Colonic mucosa (tissue), 4 donors: ENCODE measurements around the gene ID2. TPM values are rescaled to one million over a fixed set of nuclear protein-coding genes. Genes with fewer than 3 reads are reported as not detected.
"Not testable (repeated sequence)": the region's sequence is repeated elsewhere in the genome, so short reads cannot be mapped to it uniquely, and the experiment has no call there.

ENCODE experiments used
- DNase-seq: peaks from one replicate; pipeline ENCODE4 v3.0.0-alpha.2; 2020
- H3K27ac ChIP-seq: fragments of 200-600 bp; one replicate; pipeline ENCODE4 v1.8.0; 2021
- H3K27me3 ChIP-seq: fragments of 200-600 bp; one replicate; pipeline ENCODE4 v1.8.0; 2021
- H3K36me3 ChIP-seq: fragments of 200-600 bp; one replicate; pipeline ENCODE4 v1.8.0; 2021
- H3K4me1 ChIP-seq: fragments of 200-600 bp; one replicate; pipeline ENCODE4 v1.8.0; 2021; ENCODE audit warnings: mild to moderate bottlenecking
- H3K4me3 ChIP-seq: fragments of 200-600 bp; one replicate; pipeline ENCODE4 v1.8.0; 2021
- H3K9ac ChIP-seq, 2 donors: one replicate each; pipeline ENCODE4 v1.7.0; 2013; ENCODE audit warnings: control low read depth in 2 of 2, low read depth in 2 of 2, low read length in 2 of 2
- H3K9me3 ChIP-seq: fragments of 200-600 bp; one replicate; pipeline ENCODE4 v1.8.0; 2021
- CTCF ChIP-seq: fragments of 200-600 bp; IDR thresholded peaks from one replicate; pipeline ENCODE4 v1.8.0; 2022; ENCODE audit warnings: antibody characterized with exemption, mild to moderate bottlenecking
- intact Hi-C: fragments of 100-400 bp; cut with DNase I; formaldehyde crosslinking; loops from one replicate; pipeline ENCODE4 v1.14.1; 2022
- total RNA-seq, 2 donors: library from RNA; stranded (reverse); fragmentation: NEBNext Ultra II Directional in 1 of 2; extraction: Animal tissue kit (Norgen Biotek cat#: 25700) in 1 of 2; gene quantifications; one replicate each; pipeline ENCODE4 v1.2.1, GENCODE V29; 2021
- donor health status: healthy.
- donor health status: DM: no; HTN: no; CAD: no.
- donor health status: DM: no; HTN: no; CAD: no.

ID2 gene
- total RNA-seq, 2 donors from 2014 or later, result 100.0 to 108 TPM

- H3K4me3 ChIP-seq, result no peak overlapping the region
- H3K36me3 ChIP-seq, result no peaks in the 10 kb centered on the region
- TF ChIP-seq CTCF, result no peak
- no peak overlapping the region for H3K27ac ChIP-seq
- H3K4me1 ChIP-seq, result no peaks in the 10 kb centered on the region
- DNase-seq, result no peak
- intact Hi-C loops, result no loop called here
- no peaks in the 10 kb centered on the region for H3K9me3 ChIP-seq
- H3K9ac ChIP-seq, result no peak overlapping the region
- no peaks in the 10 kb centered on the region for H3K27me3 ChIP-seq
Measured at GRCh38 chr2:8720741-8721140, 38.9 kb downstream of the ID2 start.

- no peak for TF ChIP-seq CTCF
- intact Hi-C loops, result no loop called here
- no peaks in the 10 kb centered on the region for H3K27me3 ChIP-seq
- no peaks in the 10 kb centered on the region for H3K9me3 ChIP-seq
- no peak overlapping the region for H3K27ac ChIP-seq
- DNase-seq, result no peak
- H3K36me3 ChIP-seq, result no peaks in the 10 kb centered on the region
- no peaks in the 10 kb centered on the region for H3K4me1 ChIP-seq
- H3K9ac ChIP-seq, result no peak overlapping the region
- H3K4me3 ChIP-seq, result no peak overlapping the region
Measured at GRCh38 chr2:8721410-8721809, 39.6 kb downstream of the ID2 start.

- Histone ChIP-seq H3K4me1 (no peaks in the 10 kb centered on the region), H3K9ac (no peak overlapping the region), H3K36me3 (no peaks in the 10 kb centered on the region), H3K4me3 (no peak overlapping the region), H3K27me3 (no peaks in the 10 kb centered on the region), H3K9me3 (no peaks in the 10 kb centered on the region), H3K27ac (no peak overlapping the region)
- no peak for DNase-seq
- no peak for TF ChIP-seq CTCF
- intact Hi-C loops, result no loop called here
Measured at GRCh38 chr2:8722986-8723385, 41.1 kb downstream of the ID2 start.

GRCh38 chr2:8725838-8726237 lies 44.0 kb downstream of the ID2 start:
- Histone ChIP-seq H3K4me3 (no peak overlapping the region), H3K27ac (no peak overlapping the region), H3K9me3 (no peaks in the 10 kb centered on the region), H3K27me3 (no peaks in the 10 kb centered on the region), H3K4me1 (no peaks in the 10 kb centered on the region), H3K9ac (no peak overlapping the region), H3K36me3 (peaks cover 5% of the 10 kb centered on the region)
- no peak for TF ChIP-seq CTCF
- no peak for DNase-seq
- intact Hi-C loops, result no loop called here

- Histone ChIP-seq H3K9me3 (no peaks in the 10 kb centered on the region), H3K4me1 (no peaks in the 10 kb centered on the region), H3K27ac (no peak overlapping the region), H3K9ac (no peak overlapping the region), H3K4me3 (no peak overlapping the region), H3K27me3 (no peaks in the 10 kb centered on the region), H3K36me3 (peaks cover 12% of the 10 kb centered on the region)
- TF ChIP-seq CTCF, result no peak
- DNase-seq, result no peak
- intact Hi-C loops, result no loop called here
Measured at GRCh38 chr2:8728305-8729015, 46.6 kb downstream of the ID2 start.

GRCh38 chr2:8729101-8729500 lies 47.2 kb downstream of the ID2 start:
- H3K9me3 ChIP-seq, H3K4me1 ChIP-seq, H3K27ac ChIP-seq, H3K9ac ChIP-seq, DNase-seq, H3K4me3 ChIP-seq, intact Hi-C loops, H3K27me3 ChIP-seq: not testable (repeated sequence)
- H3K36me3 ChIP-seq, result peaks cover 12% of the 10 kb centered on the region
